ENCODE measurements around the gene PDE6B.

- no peak for TF ChIP-seq CTCF (conservative IDR thresholded peaks at IDR 0.05; ENCODE audit: low read depth, low read length)
- TF ChIP-seq EZH2phosphoT487 (IDR thresholded peaks at IDR 0.05; ENCODE audit: borderline replicate concordance, low read length): no peak
- no peak for TF ChIP-seq EZH2 (IDR thresholded peaks at IDR 0.05; ENCODE audit: low read length, unreplicated experiment)
Observed at GRCh38 chr4:680091-680490, 54.7 kb downstream of the PDE6B start.

Measured in PC-3 (cell line).